SK-N-MC (cell line): ENCODE results near the gene SLC4A1AP.

Source experiments
- EZH2 ChIP-seq: fragments of 200-600 bp; sonication (generic); IDR thresholded peaks from one replicate; pipeline ENCODE4 v1.6.1; 2017; ENCODE audit warnings: antibody characterized with exemption
- FOXP2 ChIP-seq: optimal IDR thresholded peaks from 2 replicates; pipeline ENCODE3; 2011; ENCODE audit warnings: mild to moderate bottlenecking, moderate library complexity; ENCODE audit not compliant: insufficient read depth; ENCODE audit errors: extremely low read length, control extremely low read depth
- POLR2AphosphoS5 ChIP-seq: IDR thresholded peaks from 2 replicates; pipeline ENCODE4 v1.6.1; 2012; ENCODE audit warnings: mild to moderate bottlenecking, low read depth, low read length, borderline replicate concordance

DNA sequence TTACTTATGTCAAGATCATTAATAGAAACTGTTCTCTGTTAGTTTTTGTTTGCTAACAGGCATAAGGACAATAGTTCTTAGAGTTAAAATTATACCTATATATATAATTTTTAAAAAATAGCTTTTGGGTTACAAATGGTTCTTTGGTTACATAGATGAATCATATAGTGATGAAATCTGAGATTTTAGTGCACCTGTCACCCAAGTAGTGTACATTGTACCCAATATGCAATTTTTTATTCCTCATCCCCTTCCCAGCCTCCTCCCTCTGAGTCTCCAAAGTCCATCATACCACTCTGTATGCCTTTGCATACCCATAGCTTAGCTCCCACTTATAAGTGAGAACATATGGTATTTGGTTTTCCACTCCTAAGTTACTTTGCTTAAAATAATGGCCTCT lies 26.4 kb downstream of the SLC4A1AP start:
- no peak for TF ChIP-seq POLR2AphosphoS5
- TF ChIP-seq EZH2 = no peak
- TF ChIP-seq FOXP2 = no peak
